HG03064 (cell line): ENCODE measurements around the gene TADA2A.
A peak's percentile ranks its signal among the peaks of the same experiment; 100 is the strongest.
"Not testable (repeated sequence)": the region's sequence is repeated elsewhere in the genome, so short reads cannot be mapped to it uniquely, and the experiment has no call there.

Experiments used
- ATAC-seq: cut with Tn5 transposase; IDR thresholded peaks from one replicate; pipeline ENCODE4 v1.9.1; 2021; ENCODE audit warnings: low read depth; ENCODE audit not compliant: unreplicated experiment

The TADA2A gene

DNA sequence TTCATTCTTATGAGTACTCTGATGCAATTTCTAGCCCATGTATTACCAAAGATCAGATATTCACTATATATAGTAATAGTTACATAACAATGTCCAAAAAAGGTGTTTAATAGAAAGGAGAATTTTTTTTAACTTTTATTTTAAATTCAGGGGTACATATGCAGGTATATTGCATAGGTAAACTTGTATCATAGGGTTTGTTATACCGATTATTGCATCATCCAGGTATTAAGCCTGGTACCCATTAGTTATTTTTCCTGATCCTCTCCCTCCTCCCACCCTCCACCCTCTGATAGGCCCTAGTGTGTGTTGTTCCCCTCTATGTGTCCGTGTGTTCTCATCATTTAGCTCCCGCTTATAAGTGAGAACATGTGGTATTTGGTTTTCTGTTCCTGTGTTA, 51.1 kb downstream of the TADA2A start:
- ATAC-seq, result not testable (repeated sequence)

DNA sequence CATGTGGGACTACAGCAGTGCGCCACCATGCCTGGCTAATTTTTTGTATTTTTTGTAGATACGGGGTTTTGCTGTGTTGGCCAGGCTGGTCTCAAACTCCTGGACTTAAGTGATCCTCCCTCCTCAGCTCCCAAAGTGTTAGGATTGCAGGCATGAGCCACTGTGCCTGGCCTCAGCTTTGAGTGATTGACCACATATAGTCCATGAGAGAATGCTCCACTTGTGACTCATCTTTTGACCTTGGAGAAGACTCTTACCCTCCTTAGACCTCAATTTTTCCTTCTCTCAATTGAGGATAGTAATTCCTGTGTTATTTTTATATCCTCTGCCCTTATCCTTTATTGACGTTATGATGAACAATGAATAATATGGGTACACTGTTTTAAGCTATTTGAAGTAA, 52.1 kb downstream of the TADA2A start:
- ATAC-seq, result no peak

DNA sequence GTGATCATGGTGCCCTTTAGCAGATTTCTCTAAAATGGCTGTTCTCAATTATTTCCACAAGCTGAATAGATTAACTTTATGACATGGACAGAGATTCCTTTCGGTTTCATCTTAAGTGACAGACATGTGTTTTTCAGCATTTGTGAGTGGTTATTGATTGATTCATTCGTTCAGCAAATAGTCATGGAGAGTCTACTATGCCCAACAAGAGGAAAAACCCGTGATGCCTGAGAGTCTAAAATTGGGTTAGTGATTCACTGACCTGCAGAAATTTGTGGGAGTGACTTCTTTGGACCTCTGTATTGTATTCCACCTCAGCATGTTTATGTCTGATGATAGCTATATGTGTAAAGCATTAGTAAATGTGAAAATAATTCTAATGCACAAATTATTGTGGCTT, 55.0 kb downstream of the TADA2A start:
- no peak for ATAC-seq

DNA sequence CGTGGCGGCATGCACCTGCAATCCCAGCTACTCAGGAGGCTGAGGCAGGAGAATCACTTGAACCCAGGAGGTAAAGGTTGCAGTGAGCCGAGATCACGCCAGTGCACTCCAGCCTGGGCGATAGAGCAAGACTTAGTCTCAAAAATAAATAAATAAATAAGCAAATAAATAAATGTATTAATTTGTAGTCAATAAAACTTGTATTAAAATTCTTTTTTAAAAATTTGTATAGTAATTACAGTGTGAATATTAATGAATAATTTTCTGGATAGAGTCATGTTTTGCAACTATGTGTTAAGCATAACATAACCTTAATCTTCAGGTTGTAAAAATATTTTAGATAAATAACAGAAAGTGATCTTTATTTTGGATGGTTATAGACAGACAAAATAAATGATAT, 55.8 kb downstream of the TADA2A start:
- ATAC-seq, result no peak

DNA sequence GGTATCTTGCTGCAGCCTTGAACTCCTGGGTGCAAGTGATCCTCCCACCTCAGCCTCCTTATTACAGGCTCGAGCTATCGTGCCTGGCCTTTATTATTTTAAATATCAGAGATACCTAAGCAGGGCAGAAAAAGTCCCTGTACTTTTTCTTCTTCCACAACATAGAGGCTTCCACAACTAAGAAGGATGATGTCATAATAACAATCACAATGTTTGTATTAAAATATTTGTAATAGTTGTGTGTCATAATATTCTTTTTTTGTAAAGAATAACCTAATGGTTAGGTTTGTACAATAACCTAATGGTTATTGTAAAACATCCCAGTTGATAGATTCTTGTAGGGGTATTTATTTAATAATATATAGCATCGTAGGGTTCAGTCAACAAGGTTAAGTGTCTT, 56.4 kb downstream of the TADA2A start:
- ATAC-seq, result no peak

DNA sequence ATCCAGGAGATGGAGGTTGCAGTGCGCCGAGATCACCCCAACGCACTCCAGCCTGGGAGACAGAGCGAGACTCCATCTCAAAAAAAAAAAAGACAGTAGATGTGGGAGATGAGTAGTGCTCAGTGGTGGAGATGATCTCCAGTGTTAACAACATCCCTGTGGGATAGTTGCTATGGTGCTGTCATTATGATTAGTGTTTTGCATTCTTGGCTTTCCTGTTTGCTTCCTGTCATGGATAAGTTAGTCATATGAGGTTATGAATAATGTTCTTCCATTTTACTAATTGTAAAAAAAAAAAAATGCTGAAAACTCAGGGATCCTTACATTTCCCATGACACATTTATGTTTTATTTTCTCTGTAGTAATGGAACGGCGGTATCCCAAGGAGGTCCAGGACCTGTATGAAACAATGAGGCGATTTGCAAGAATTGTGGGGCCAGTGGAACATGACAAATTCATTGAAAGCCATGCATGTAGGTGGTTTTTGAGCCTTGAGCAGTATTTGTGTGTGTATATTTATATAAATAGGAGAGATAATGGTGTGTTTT, 58.5 kb downstream of the TADA2A start:
- ATAC-seq, result no peak

DNA sequence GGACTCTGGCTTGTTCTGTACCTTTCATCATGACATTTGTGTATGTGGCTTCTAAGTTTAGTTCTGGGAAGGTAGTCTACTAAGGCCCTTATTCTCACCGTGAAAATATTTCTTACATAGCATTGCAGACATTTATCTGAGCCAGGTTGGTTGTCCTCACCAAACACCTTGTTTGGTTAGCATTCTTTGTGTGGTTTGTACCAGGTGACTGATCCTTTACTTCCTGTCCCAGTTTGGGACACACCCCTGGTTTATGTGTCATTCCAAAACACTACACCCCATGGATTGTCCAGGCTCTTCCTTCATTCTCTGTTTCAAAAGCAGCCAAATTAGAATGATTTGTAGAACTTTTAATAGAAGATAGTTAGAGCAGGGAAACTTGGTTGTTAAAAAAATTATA, 59.8 kb downstream of the TADA2A start:
- ATAC-seq, result no peak

- ATAC-seq, result no peak
Measured at GRCh38 chr17:37470181-37470580, 63.5 kb downstream of the TADA2A start.

GRCh38 chr17:37475731-37476420, 69.2 kb downstream of the TADA2A start:
- no peak for ATAC-seq

DNA sequence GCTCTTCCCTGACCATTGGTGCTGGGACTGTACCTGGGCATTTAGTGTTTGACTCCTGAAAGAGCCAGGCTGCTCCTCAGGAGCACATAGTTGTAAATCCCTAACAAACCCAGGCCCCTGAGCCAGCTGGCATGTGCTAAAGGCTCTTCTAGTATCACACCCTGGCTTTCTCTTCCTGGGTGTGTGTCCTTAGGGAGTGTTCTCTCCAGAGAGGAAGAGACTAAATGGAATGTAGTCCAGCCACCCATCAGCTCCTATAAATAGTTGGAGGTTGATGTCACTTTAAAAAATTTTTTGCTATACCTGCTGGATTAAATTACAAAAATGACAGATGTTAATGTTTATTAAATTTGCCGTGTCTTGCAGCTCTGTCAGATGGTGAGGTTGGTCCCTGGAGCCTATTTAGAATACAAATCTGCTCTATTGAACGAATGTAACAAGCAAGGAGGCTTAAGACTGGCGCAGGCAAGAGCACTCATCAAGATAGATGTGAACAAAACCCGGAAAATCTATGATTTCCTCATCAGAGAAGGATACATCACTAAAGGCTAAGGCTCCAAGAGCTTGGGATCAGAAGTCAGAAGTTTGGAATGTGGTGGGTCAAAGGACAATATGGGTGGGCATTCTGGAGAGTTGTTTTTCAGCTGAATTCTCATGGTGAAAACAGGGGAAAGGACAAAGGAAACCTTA, 69.9 kb downstream of the TADA2A start:
- no peak for ATAC-seq

GRCh38 chr17:37478187-37478586, 71.5 kb downstream of the TADA2A start:
- no peak for ATAC-seq

- ATAC-seq, result no peak
Measured at GRCh38 chr17:37479025-37479424, 72.3 kb downstream of the TADA2A start.

DNA sequence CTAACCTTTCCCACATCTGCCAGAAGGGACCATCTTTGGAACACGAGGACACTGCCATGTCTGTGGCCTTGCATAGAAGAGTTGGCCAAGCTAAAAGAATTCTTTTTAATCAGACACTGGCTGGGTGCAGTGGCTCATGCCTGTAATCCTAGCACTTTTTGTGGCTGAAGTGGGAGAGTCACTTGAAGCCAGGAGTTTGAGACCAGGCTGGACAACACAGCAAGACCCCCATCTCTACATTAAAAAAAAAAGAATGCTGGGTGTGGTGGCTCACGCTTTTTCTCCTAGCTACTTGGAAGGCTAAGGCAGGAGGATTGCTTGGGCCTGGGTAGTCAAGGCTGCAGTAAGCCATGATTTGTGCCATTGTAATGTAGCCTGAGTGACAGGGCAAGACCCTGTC, 73.7 kb downstream of the TADA2A start:
- no peak for ATAC-seq

DNA sequence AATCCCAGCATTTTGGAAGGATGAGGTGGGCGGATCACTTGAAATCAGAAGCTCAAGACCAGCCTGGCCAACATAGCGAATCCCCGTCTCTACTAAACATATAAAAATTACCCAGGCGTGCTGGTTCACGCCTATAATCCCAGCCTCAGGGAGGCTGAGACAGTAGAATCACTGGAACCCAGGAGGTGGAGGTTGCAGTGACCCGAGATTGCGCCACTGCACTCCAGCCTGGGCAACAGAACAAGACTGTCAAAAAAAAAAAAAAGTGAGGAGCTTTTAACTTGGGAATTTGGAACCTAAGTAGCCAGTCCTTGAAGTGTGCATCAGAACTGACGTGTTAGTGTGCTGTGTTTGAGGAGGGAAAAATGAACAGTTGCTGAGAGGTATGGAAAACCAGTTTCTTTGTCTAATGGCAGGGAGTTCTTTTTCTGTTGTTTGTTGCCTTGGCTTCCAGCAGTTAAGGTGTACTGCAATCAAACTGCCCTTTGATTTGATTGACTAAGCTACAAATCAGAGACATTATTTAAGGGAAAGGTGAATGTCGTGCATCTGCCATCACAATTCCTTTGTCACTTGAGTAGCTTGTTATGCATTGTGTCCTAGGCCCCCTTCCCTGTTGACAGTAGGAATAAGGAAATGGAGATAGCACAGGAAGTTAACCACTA, 74.4 kb downstream of the TADA2A start:
- ATAC-seq, result no peak

GRCh38 chr17:37483311-37484039, 76.8 kb downstream of the TADA2A start:
- no peak for ATAC-seq

GRCh38 chr17:37485938-37486570, 79.4 kb downstream of the TADA2A start:
- no peak for ATAC-seq

- no peak for ATAC-seq
Measured at GRCh38 chr17:37488009-37488604, 81.4 kb downstream of the TADA2A start.

DNA sequence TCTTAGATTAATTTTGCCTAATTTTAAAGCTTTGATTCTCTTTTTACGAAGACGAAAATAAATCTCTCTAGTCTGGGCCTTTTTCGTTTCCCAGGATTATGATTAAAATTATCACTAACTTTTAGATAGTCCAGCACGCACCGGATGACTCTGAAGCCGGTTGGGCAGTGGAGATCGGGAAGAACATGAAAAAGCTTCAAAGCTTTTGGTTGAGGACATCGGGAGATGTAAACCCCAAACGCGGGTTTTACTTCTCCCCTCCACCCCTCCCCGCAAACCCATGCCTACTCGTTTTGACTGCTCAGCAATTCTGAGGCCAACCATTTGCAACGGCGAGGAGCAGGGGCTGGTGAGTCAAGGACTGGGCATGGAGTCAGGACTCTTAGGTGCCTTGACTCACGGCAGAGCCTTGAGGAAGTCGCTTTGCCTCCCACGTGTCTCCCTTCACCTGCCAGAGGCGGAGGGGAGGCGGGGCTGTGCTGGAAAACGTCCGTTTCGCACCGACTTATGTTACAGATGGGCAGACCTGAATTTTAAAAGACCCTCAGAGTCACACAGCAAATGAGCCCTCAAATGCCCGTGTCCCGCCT, 82.0 kb downstream of the TADA2A start:
- no peak for ATAC-seq

GRCh38 chr17:37489197-37490001, 82.7 kb downstream of the TADA2A start, which contains the start of gene DUSP14:
Gene DUSP14 (plus strand): TSS chr17:37489891. CDS start chr17:37512273, 22,382 bp downstream.
- peak; percentile 54 for ATAC-seq
